Activated CD8-positive, alpha-beta memory T cell treated with anti-CD3 and anti-CD28 coated beads for 36 hours (primary cell): ENCODE results near the gene CCDC146. TPM values are rescaled to one million over a fixed set of nuclear protein-coding genes. Genes with fewer than 3 reads are reported as not detected.
"Not testable (repeated sequence)": the region's sequence is repeated elsewhere in the genome, so short reads cannot be mapped to it uniquely, and the experiment has no call there.

Source experiments
- CTCF ChIA-PET: fragments of 350-600 bp; sonication (Branson Sonifier 250); formaldehyde crosslinking; loops from one replicate; lab custom pipeline; 2021; ENCODE audit warnings: antibody characterized with exemption; lab: Charles Lee
- POLR2A ChIA-PET: fragments of 350-600 bp; sonication (Branson Sonifier 250); formaldehyde crosslinking; loops from one replicate; lab custom pipeline; 2021; ENCODE audit warnings: antibody characterized with exemption; lab: Charles Lee
- total RNA-seq, 2 experiments: library from RNA; stranded (reverse); gene quantifications; one replicate each; pipeline ENCODE4 v1.2.3, GENCODE V29; 2021

CCDC146 gene
- total RNA-seq, 2 experiments from 2014 or later, result 0.61 to 1.0 TPM

GRCh38 chr7:77266291-77266794, 143.9 kb downstream of the CCDC146 start:
- ChIA-PET POLR2A (interaction anchor here (0.5 kb wide), 1 partner anchor 15 kb away, joined by 3 read pairs; no protein-coding TSS in a partner anchor), CTCF (interaction anchor here (1.0 to 1.3 kb wide), 2 partner anchors 61 to 66 kb away, joined by 3 to 4 read pairs; no protein-coding TSS in a partner anchor)

- ChIA-PET CTCF (interaction anchor here (1.0 kb wide), 1 partner anchor 23 kb away, joined by 4 read pairs; no protein-coding TSS in a partner anchor), POLR2A (no interaction called here)
Observed at GRCh38 chr7:77269360-77270093, 147.1 kb downstream of the CCDC146 start.

DNA sequence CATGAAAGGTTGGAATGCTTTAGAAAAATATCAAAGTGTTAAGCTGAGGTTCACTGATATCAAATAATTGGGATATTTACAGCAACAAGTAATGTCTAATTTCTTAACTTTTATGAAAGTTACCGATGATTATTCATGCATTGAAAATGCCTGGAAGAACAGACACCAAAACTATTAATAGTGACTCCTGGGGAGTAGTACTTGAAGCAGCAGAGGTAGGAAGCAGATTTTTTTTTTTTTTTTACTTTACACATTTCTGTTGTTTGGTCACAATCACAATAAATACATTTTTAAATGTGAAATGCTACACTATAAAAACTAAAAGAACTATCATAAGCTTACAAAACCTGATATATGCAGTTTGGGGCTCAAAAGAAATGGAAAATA, 147.7 kb downstream of the CCDC146 start:
- POLR2A ChIA-PET, result no interaction called here
- CTCF ChIA-PET, result interaction anchor here (1.0 kb wide), 1 partner anchor 23 kb away, joined by 4 read pairs; no protein-coding TSS in a partner anchor

DNA sequence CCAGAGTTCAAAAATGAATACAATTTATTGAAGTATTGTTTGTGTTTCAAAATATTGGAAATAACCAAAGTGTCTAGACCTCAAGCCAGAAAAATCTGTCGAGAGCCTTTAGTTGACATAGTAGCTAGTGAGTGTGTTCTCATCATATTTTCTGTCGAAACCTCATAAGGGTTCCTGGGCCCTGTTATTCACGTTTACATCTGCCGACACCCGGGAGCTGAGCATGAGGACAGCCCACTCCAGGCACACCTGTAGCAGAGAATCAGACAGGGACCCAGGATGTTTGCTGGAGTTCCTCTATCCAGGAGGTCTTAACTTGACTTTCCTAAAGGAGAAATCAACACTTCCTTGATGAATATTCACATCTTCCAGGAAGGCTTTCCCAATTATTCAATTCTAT, 149.4 kb downstream of the CCDC146 start:
- CTCF ChIA-PET, result no interaction called here

GRCh38 chr7:77275663-77276062, 153.2 kb downstream of the CCDC146 start:
- POLR2A ChIA-PET, result not testable (repeated sequence)
- CTCF ChIA-PET, result interaction anchor here (1.3 kb wide), 1 partner anchor 28 kb away, joined by 3 read pairs; no protein-coding TSS in a partner anchor

More for the DNA sequence above, 149.4 kb downstream of the CCDC146 start:
- POLR2A ChIA-PET, result no interaction called here

GRCh38 chr7:77276120-77276519, 153.7 kb downstream of the CCDC146 start:
- ChIA-PET CTCF (no interaction called here), POLR2A (no interaction called here)

GRCh38 chr7:77281780-77282478, 159.5 kb downstream of the CCDC146 start:
- CTCF ChIA-PET, result no interaction called here
- POLR2A ChIA-PET, result no interaction called here

DNA sequence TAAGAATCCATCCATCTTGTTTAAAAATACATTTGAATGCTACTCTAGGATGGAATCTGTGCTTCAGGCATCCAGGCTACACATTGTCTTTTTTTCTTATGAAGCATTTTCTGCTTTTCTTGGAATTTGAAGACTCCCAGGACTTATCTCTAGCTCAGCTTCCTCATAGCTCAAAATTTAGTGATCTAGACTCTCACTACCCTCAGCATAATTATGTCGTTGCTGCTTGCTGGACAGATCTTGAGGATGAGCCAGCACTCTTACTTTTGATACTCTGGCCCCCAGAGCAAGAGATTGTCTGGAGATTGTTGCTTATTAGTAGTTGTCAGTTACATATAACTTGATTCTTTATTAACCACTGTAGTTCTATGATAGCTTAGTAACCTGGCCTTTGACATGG, 160.5 kb downstream of the CCDC146 start:
- CTCF ChIA-PET, result interaction anchor here (1.2 kb wide), 1 partner anchor 32 kb away, joined by 3 read pairs; no protein-coding TSS in a partner anchor
- POLR2A ChIA-PET, result no interaction called here

- POLR2A ChIA-PET, result no interaction called here
Observed at GRCh38 chr7:77284005-77284404, 161.6 kb downstream of the CCDC146 start.

DNA sequence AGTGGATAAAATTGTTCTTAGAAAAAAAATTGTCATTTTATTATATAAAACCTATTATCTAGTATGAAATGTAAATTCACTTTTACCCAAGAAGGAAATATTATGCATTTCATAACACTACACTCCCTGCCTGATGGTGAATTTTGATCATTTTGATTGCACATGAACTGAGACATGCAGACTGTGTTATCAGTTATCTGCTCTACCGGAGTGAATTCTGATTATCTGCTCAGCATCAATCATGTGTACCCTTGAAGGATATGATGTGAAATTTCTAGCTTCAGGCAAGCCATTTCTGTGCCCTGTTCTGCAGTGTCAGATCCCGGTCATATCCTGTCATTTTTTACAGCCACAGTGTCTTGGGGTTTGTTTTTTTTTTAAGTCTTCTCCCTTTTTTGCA, 162.2 kb downstream of the CCDC146 start:
- CTCF ChIA-PET, result interaction anchor here (0.6 kb wide), 1 partner anchor 14 kb away, joined by 4 read pairs; no protein-coding TSS in a partner anchor
- POLR2A ChIA-PET, result no interaction called here

More at GRCh38 chr7:77284005-77284404, 161.6 kb downstream of the CCDC146 start:
- CTCF ChIA-PET, result interaction anchor here (0.6 kb wide), 1 partner anchor 13 kb away, joined by 4 read pairs; no protein-coding TSS in a partner anchor

- POLR2A ChIA-PET, result no interaction called here
- CTCF ChIA-PET, result no interaction called here
Observed at GRCh38 chr7:77288676-77289320, 166.4 kb downstream of the CCDC146 start.

DNA sequence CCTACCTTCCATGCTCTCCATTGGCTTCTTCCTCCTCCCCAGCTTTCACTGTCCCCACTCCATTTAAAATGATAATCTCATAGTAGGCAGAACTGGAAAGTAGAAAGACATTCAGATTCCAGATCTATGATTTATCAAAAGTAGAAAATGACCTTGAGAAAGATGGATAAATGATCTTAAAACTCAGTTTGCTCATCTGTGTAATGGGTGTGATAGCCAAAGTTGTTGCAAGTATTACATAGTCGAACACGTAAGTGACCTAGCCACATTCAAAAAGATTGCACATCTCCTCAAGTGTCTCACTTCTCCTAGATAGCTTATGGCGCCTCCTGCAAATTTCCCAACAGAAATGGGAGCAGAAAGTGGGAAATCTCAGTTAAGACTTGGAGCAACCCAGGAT, 167.0 kb downstream of the CCDC146 start:
- CTCF ChIA-PET, result no interaction called here
- POLR2A ChIA-PET, result no interaction called here

GRCh38 chr7:77290425-77290824, 168.0 kb downstream of the CCDC146 start:
- POLR2A ChIA-PET, result no interaction called here
- CTCF ChIA-PET, result no interaction called here

- POLR2A ChIA-PET, result no interaction called here
Observed at GRCh38 chr7:77293046-77293445, 170.6 kb downstream of the CCDC146 start.

DNA sequence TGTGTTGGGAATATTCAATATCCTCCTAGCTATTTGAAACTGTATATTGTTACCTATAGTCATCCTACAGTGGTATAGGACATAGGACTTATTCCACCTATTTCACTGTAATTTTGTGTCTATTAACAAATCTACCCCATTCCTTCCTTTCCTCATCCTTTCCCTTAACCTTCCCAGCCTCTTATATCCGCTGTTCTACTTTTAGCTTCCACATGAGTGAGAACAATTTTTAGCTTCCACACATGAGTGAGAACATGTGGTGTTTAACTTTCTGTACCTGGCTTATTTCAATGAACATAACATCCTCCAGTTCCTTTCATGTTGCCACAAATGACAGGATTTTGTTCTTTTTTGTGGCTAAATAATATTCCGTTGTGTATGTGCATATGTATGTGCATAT, 173.1 kb downstream of the CCDC146 start:
- ChIA-PET CTCF (interaction anchor here (0.8 kb wide), 1 partner anchor 194 kb away, joined by 3 read pairs; no protein-coding TSS in a partner anchor), POLR2A (no interaction called here)

More at GRCh38 chr7:77293046-77293445, 170.6 kb downstream of the CCDC146 start:
- CTCF ChIA-PET, result no interaction called here

GRCh38 chr7:77306231-77307067, 184.0 kb downstream of the CCDC146 start:
- ChIA-PET POLR2A (no interaction called here), CTCF (no interaction called here)

- CTCF ChIA-PET, result no interaction called here
Observed at GRCh38 chr7:77308792-77309191, 186.4 kb downstream of the CCDC146 start.

GRCh38 chr7:77309714-77310220, 187.4 kb downstream of the CCDC146 start:
- ChIA-PET POLR2A (no interaction called here), CTCF (no interaction called here)

More at GRCh38 chr7:77308792-77309191, 186.4 kb downstream of the CCDC146 start:
- POLR2A ChIA-PET, result no interaction called here
